Fibroblast of mammary gland (primary cell): ENCODE results near the gene NOTCH1.

ENCODE experiments used
- DNase-seq: peaks from one replicate; pipeline ENCODE4 v3.0.0-alpha.2; 2010; ENCODE audit warnings: low read depth
- H3K4me3 ChIP-seq: 2 replicates; pipeline ENCODE4 v1.5.1; 2011; ENCODE audit warnings: low read depth, mild to moderate bottlenecking, low read length, moderate library complexity; ENCODE audit not compliant: control insufficient read depth
- CTCF ChIP-seq: conservative IDR thresholded peaks from 2 replicates; pipeline ENCODE4 v1.5.1; 2011; ENCODE audit warnings: low read depth, low read length, inconsistent platforms; ENCODE audit not compliant: control insufficient read depth, insufficient read depth

Gene NOTCH1

GRCh38 chr9:136445799-136446198, 100.0 kb downstream of the NOTCH1 start:
- DNase-seq = no peak
- TF ChIP-seq CTCF = no peak
- H3K4me3 ChIP-seq = no peak overlapping the region
